Keratinocyte (primary cell): ENCODE results near the gene PADI4.

ENCODE experiments used
- CTCF ChIP-seq, 3 experiments: IDR thresholded peaks in 1 of 3; conservative IDR thresholded peaks in 1 of 3; optimal IDR thresholded peaks in 1 of 3; 2 replicates in 2 of 3; 3 replicates in 1 of 3; pipeline versions ENCODE3 to v1.5.1; 2011; ENCODE audit warnings: low read length in 3 of 3, mild to moderate bottlenecking in 3 of 3, moderate library complexity in 2 of 3, control low read depth in 1 of 3, inconsistent platforms in 1 of 3; ENCODE audit not compliant: insufficient read depth in 2 of 3; ENCODE audit errors: extremely low read depth in 1 of 3
- EZH2 ChIP-seq: IDR thresholded peaks from one replicate; pipeline ENCODE4 v1.6.1; 2012; ENCODE audit warnings: inconsistent platforms, mild to moderate bottlenecking, low read length, moderate library complexity

- TF ChIP-seq CTCF (optimal IDR thresholded peaks at IDR 0.05 in 1 of 3, IDR thresholded peaks at IDR 0.05 in 1 of 3, conservative IDR thresholded peaks at IDR 0.05 in 1 of 3; ENCODE audit: extremely low read depth in 1 of 3, insufficient read depth in 2 of 3, low read length in 3 of 3) = no peak
- no peak for TF ChIP-seq EZH2
Measured at GRCh38 chr1:17289721-17290120, 18.3 kb upstream of the PADI4 start.
